Astrocyte (in vitro differentiated cells and primary cell): ENCODE measurements around the gene PPP2CA. TPM values are rescaled to one million over a fixed set of nuclear protein-coding genes. Genes with fewer than 3 reads are reported as not detected.
A peak's percentile ranks its signal among the peaks of the same experiment; 100 is the strongest.
"Not testable (repeated sequence)": the region's sequence is repeated elsewhere in the genome, so short reads cannot be mapped to it uniquely, and the experiment has no call there.

Experiments used
- DNase-seq: peaks from one replicate; pipeline ENCODE4 v3.0.0-alpha.2; 2010; ENCODE audit warnings: low read depth
- FAIRE-seq: peaks from 2 replicates; lab custom pipeline; 2011; peaks lifted over from hg19 to GRCh38; lab: Jason Lieb, UNC
- H2AFZ ChIP-seq: 2 replicates; pipeline ENCODE4 v1.6.0; 2012; ENCODE audit warnings: low read depth, low read length, inconsistent platforms
- H3K27ac ChIP-seq: 2 replicates; pipeline ENCODE4 v1.5.1; 2011; ENCODE audit warnings: low read depth, low read length, inconsistent platforms
- H3K27me3 ChIP-seq: 2 replicates; pipeline ENCODE4 v1.6.0; 2011; ENCODE audit warnings: low read length, inconsistent platforms; ENCODE audit not compliant: insufficient read depth
- H3K36me3 ChIP-seq: 2 replicates; pipeline ENCODE4 v1.5.1; 2011; ENCODE audit warnings: low read length, inconsistent platforms; ENCODE audit not compliant: insufficient read depth
- H3K4me1 ChIP-seq: 2 replicates; pipeline ENCODE4 v1.5.1; 2011; ENCODE audit warnings: low read length, inconsistent platforms; ENCODE audit not compliant: insufficient read depth
- H3K4me2 ChIP-seq: 2 replicates; pipeline ENCODE4 v1.6.0; 2012; ENCODE audit warnings: low read length, inconsistent platforms
- H3K4me3 ChIP-seq: 2 replicates; pipeline ENCODE4 v1.5.1; 2011; ENCODE audit warnings: low read depth, mild to moderate bottlenecking, low read length, inconsistent platforms; ENCODE audit not compliant: insufficient read depth
- H3K79me2 ChIP-seq: 2 replicates; pipeline ENCODE4 v1.6.0; 2012; ENCODE audit warnings: mild to moderate bottlenecking, low read length, inconsistent platforms; ENCODE audit not compliant: insufficient read depth
- H3K9ac ChIP-seq: 2 replicates; pipeline ENCODE4 v1.6.0; 2012; ENCODE audit warnings: mild to moderate bottlenecking, low read length, inconsistent platforms
- H3K9me3 ChIP-seq: 2 replicates; pipeline ENCODE4 v1.5.1; 2012; ENCODE audit warnings: low read depth, mild to moderate bottlenecking, low read length, inconsistent platforms; ENCODE audit not compliant: insufficient read depth
- H4K20me1 ChIP-seq: 2 replicates; pipeline ENCODE4 v1.6.0; 2012; ENCODE audit warnings: low read length, inconsistent platforms; ENCODE audit not compliant: insufficient read depth
- H3K27ac Mint-ChIP-seq: one replicate; pipeline ENCODE4 v1.8.0; 2021; ENCODE audit warnings: mild to moderate bottlenecking, mixed read lengths; ENCODE audit not compliant: unreplicated experiment
- H3K27me3 Mint-ChIP-seq: one replicate; pipeline ENCODE4 v1.8.0; 2021; ENCODE audit warnings: low read depth, mixed read lengths; ENCODE audit not compliant: unreplicated experiment
- H3K36me3 Mint-ChIP-seq: one replicate; pipeline ENCODE4 v1.8.0; 2021; ENCODE audit warnings: low read depth, mixed read lengths; ENCODE audit not compliant: unreplicated experiment
- H3K4me1 Mint-ChIP-seq: one replicate; pipeline ENCODE4 v1.8.0; 2021; ENCODE audit warnings: low read depth, mixed read lengths; ENCODE audit not compliant: unreplicated experiment
- H3K4me3 Mint-ChIP-seq: one replicate; pipeline ENCODE4 v1.8.0; 2021; ENCODE audit warnings: mild to moderate bottlenecking, moderate library complexity, mixed read lengths; ENCODE audit not compliant: unreplicated experiment
- H3K9me3 Mint-ChIP-seq: one replicate; pipeline ENCODE4 v1.8.0; 2021; ENCODE audit warnings: mild to moderate bottlenecking, mixed read lengths; ENCODE audit not compliant: unreplicated experiment
- CTCF ChIP-seq: IDR thresholded peaks from 2 replicates; pipeline ENCODE4 v1.5.1; 2011; ENCODE audit warnings: low read depth, mild to moderate bottlenecking, inconsistent platforms, low read length, moderate library complexity; ENCODE audit not compliant: insufficient read depth
- EZH2 ChIP-seq: IDR thresholded peaks from 2 replicates; pipeline ENCODE4 v1.6.1; 2012; ENCODE audit warnings: mild to moderate bottlenecking, low read length, inconsistent platforms; ENCODE audit not compliant: insufficient read depth
- total RNA-seq: library from RNA; stranded (reverse); gene quantifications from 2 replicates; pipeline ENCODE4 v1.2.1, GENCODE V29; 2021

The PPP2CA gene
- total RNA-seq, 1 donor from 2014 or later = 180 TPM

- peaks cover 14% of the 10 kb centered on the region for H3K9me3 Mint-ChIP-seq
These were observed 33.0 kb upstream of the PPP2CA start for GRCh38 chr5:134258896-134259295.

GRCh38 chr5:134257176-134257575 lies 31.3 kb upstream of the PPP2CA start:
- Histone ChIP-seq H4K20me1 (no peaks in the 10 kb centered on the region), H2AFZ (no peak overlapping the region), H3K4me2 (no peak overlapping the region), H3K27ac (no peak overlapping the region), H3K27me3 (no peaks in the 10 kb centered on the region), H3K9ac (no peak overlapping the region), H3K36me3 (no peaks in the 10 kb centered on the region), H3K4me1 (peaks cover 16% of the 10 kb centered on the region), H3K79me2 (no peaks in the 10 kb centered on the region), H3K9me3 (no peaks in the 10 kb centered on the region), H3K4me3 (no peak overlapping the region)
- H3K4me1 Mint-ChIP-seq = peaks cover 5% of the 10 kb centered on the region
- FAIRE-seq (no peak), DNase-seq (no peak)
- H3K9me3 Mint-ChIP-seq = peaks cover 3% of the 10 kb centered on the region
- TF ChIP-seq EZH2 = no peak
- no peak for TF ChIP-seq CTCF
- no peak overlapping the region for H3K27ac Mint-ChIP-seq
- H3K27me3 Mint-ChIP-seq = no peaks in the 10 kb centered on the region
- H3K4me3 Mint-ChIP-seq = no peak overlapping the region
- no peaks in the 10 kb centered on the region for H3K36me3 Mint-ChIP-seq

More at GRCh38 chr5:134258896-134259295, 33.0 kb upstream of the PPP2CA start:
- Histone ChIP-seq H3K4me2 (no peak overlapping the region), H4K20me1 (no peaks in the 10 kb centered on the region), H2AFZ (no peak overlapping the region), H3K9ac (no peak overlapping the region), H3K4me1 (peaks cover 8% of the 10 kb centered on the region), H3K27ac (no peak overlapping the region), H3K9me3 (no peaks in the 10 kb centered on the region), H3K27me3 (no peaks in the 10 kb centered on the region), H3K79me2 (no peaks in the 10 kb centered on the region), H3K4me3 (no peak overlapping the region), H3K36me3 (no peaks in the 10 kb centered on the region)
- H3K4me3 Mint-ChIP-seq = no peak overlapping the region
- H3K27ac Mint-ChIP-seq = no peak overlapping the region
- FAIRE-seq (no peak), DNase-seq (no peak)
- H3K27me3 Mint-ChIP-seq = no peaks in the 10 kb centered on the region
- TF ChIP-seq CTCF (no peak), EZH2 (no peak)
- H3K36me3 Mint-ChIP-seq = no peaks in the 10 kb centered on the region
- no peaks in the 10 kb centered on the region for H3K4me1 Mint-ChIP-seq

GRCh38 chr5:134255418-134256150 lies 29.7 kb upstream of the PPP2CA start:
- Histone ChIP-seq H4K20me1 (no peaks in the 10 kb centered on the region), H3K4me1 (peaks cover 16% of the 10 kb centered on the region), H3K27me3 (no peaks in the 10 kb centered on the region), H3K4me2 (peak overlapping the region; percentile 6), H3K27ac (no peak overlapping the region), H2AFZ (no peak overlapping the region), H3K9me3 (no peaks in the 10 kb centered on the region), H3K4me3 (no peak overlapping the region), H3K36me3 (no peaks in the 10 kb centered on the region), H3K79me2 (no peaks in the 10 kb centered on the region), H3K9ac (no peak overlapping the region)
- no peak for TF ChIP-seq CTCF
- TF ChIP-seq EZH2 = no peak
- Mint-ChIP-seq H3K27me3 (no peaks in the 10 kb centered on the region), H3K36me3 (no peaks in the 10 kb centered on the region), H3K27ac (no peak overlapping the region), H3K4me3 (no peak overlapping the region), H3K4me1 (peaks cover 5% of the 10 kb centered on the region), H3K9me3 (no peaks in the 10 kb centered on the region)
- FAIRE-seq = peak; percentile 47
- DNase-seq = peak; percentile 73

DNA sequence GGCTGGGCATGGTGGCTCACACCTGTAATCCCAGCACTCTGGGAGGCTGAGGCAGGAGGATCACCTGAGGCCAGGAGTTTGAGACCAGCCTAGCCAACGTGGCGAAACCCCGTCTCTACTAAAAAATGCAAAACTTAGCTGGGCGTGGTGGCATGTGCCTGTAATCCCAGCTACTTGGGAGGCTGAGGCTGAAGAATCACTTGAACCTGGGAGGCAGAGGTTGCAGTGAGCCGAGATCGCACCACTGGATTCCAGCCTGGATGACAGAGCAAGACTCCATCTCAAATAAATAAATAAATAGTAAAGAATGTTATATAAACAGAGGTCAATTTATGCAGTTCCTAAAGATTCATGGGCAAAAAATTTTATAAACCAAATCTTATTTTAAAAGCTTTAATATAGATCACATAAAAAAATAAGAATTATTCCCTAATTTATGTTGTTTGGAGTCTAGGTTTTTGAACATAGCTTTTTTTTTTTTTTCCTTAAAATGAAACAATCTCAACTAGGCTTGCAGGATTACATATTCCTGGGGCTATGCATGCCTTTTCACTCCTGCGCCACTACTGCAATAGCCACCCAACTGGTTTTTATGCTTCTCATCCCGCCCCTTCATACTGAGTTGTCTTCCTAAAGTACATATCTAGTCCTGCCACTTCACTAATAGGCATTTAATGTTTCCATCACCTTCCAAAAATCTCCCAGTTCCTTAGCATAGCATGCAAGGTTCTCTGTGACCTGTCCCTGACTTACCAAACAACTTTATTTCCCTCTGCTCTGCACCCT lies 27.7 kb upstream of the PPP2CA start:
- not testable (repeated sequence) for H3K36me3 ChIP-seq, FAIRE-seq, H3K4me1 Mint-ChIP-seq, H3K36me3 Mint-ChIP-seq, H3K27me3 ChIP-seq, H4K20me1 ChIP-seq, H2AFZ ChIP-seq, H3K9me3 Mint-ChIP-seq, H3K79me2 ChIP-seq, DNase-seq, H3K9me3 ChIP-seq, H3K4me3 ChIP-seq, H3K4me2 ChIP-seq, H3K27me3 Mint-ChIP-seq, H3K4me3 Mint-ChIP-seq, H3K9ac ChIP-seq, H3K27ac Mint-ChIP-seq
- peak overlapping the region; percentile 47 for H3K27ac ChIP-seq
- peaks cover 16% of the 10 kb centered on the region for H3K4me1 ChIP-seq
